ENCODE measurements around the gene SPINK8. TPM values are rescaled to one million over a fixed set of nuclear protein-coding genes. Genes with fewer than 3 reads are reported as not detected.

Gene SPINK8
- total RNA-seq, 1 donor from 2014 or later = not detected

DNA sequence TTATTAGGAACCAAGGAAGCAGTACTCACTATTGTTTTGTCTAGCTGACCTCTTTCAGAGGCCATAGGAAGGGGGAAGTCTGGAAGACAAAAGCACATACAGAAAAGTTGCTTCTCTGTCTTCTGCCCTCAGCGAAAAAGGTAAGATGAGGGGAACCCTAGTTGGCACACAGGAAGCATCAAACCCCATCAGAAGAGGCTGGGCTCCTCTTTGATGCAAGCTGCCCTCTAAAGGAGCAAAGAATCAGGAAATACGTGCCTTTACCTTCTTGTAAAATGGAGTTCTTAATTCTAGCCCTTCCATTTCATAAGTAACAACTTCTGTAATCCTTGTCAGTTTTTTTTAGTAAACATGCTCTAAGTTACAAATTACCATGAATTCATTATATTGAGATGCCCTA, 12.5 kb downstream of the SPINK8 start:
- TF ChIP-seq, protein P1, sequence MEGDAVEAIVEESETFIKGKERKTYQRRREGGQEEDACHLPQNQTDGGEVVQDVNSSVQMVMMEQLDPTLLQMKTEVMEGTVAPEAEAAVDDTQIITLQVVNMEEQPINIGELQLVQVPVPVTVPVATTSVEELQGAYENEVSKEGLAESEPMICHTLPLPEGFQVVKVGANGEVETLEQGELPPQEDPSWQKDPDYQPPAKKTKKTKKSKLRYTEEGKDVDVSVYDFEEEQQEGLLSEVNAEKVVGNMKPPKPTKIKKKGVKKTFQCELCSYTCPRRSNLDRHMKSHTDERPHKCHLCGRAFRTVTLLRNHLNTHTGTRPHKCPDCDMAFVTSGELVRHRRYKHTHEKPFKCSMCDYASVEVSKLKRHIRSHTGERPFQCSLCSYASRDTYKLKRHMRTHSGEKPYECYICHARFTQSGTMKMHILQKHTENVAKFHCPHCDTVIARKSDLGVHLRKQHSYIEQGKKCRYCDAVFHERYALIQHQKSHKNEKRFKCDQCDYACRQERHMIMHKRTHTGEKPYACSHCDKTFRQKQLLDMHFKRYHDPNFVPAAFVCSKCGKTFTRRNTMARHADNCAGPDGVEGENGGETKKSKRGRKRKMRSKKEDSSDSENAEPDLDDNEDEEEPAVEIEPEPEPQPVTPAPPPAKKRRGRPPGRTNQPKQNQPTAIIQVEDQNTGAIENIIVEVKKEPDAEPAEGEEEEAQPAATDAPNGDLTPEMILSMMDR (IDR thresholded peaks at IDR 0.05; ENCODE audit: unreplicated experiment) = no peak
- Mint-ChIP-seq H3K27ac (ENCODE audit: unreplicated experiment) (no peak overlapping the region), H3K27me3 (ENCODE audit: unreplicated experiment) (peaks cover 1% of the 10 kb centered on the region), H3K36me3 (ENCODE audit: low read depth, unreplicated experiment) (no peaks in the 10 kb centered on the region), H3K9me3 (ENCODE audit: unreplicated experiment) (peaks cover 1% of the 10 kb centered on the region), H3K4me3 (ENCODE audit: unreplicated experiment) (no peak overlapping the region), H3K4me1 (ENCODE audit: unreplicated experiment) (peaks cover 9% of the 10 kb centered on the region)
- no peak for DNase-seq (ENCODE audit: low spot score)

DNA sequence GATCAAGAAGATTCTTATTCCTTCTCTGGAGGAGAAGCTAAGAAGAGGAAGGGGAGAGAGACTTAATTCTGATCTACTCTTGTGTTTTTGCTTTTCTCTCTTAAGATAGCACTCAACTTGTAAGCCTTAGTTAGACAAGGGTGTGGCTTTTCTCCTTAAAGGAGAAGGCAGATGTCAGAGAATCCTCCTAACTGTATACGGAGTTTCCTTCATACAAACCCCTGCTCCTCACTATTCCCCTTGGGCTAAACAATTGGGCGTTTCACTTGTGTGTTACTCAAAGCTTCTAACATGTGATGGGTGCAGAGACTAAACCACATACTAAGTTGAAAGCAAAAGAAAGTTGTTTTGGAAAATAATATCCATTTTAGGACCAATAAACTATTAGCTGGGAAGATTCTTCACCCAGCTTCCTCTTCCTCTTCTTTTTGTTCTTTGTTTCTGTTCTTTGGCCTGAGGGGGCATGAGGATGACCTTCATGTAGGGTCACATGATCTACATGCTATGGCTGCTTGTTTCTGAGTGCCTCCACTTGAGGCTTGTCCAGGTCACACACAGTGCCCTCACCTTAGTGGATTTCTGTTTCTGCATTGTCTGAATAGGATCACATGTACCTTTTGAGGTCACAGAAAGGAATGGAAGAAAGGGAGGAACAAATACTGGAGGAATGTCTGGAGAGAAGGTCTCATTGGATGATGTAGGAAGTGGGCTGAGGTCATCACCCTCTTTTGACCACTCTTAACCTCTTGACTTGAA, 14.6 kb downstream of the SPINK8 start:
- peaks cover 9% of the 10 kb centered on the region for H3K4me1 Mint-ChIP-seq (ENCODE audit: unreplicated experiment)
- H3K9me3 Mint-ChIP-seq (ENCODE audit: unreplicated experiment) = peaks cover 6% of the 10 kb centered on the region
- H3K4me3 Mint-ChIP-seq (ENCODE audit: unreplicated experiment) = no peak overlapping the region
- no peak overlapping the region for H3K27ac Mint-ChIP-seq (ENCODE audit: unreplicated experiment)
- TF ChIP-seq, protein P1 (IDR thresholded peaks at IDR 0.05; ENCODE audit: unreplicated experiment) = no peak
- H3K27me3 Mint-ChIP-seq (ENCODE audit: unreplicated experiment) = peaks cover 1% of the 10 kb centered on the region
- no peaks in the 10 kb centered on the region for H3K36me3 Mint-ChIP-seq (ENCODE audit: low read depth, unreplicated experiment)
- DNase-seq (ENCODE audit: low spot score) = no peak

DNA sequence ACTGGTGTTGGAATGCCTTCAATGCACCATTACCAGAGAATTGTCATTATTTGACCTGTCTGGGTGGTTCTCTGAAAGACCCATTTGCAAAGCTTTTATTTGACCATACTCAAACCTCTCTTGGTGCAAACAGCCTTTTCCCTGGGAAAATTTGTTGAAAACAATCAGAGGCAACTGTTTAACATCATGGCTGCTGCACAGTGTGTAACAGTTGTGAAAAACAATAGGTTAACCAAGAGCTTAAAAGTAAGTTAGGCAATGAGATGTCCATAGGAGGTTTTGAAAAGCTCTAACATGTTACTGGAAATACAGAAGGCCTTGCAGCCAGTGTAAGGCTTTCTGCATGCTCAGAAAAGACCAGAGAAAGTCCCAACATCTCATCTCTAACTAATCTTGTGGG, 18.9 kb downstream of the SPINK8 start:
- Mint-ChIP-seq H3K4me1 (ENCODE audit: unreplicated experiment) (peaks cover 3% of the 10 kb centered on the region), H3K27ac (ENCODE audit: unreplicated experiment) (no peak overlapping the region), H3K9me3 (ENCODE audit: unreplicated experiment) (peaks cover 6% of the 10 kb centered on the region)

DNA sequence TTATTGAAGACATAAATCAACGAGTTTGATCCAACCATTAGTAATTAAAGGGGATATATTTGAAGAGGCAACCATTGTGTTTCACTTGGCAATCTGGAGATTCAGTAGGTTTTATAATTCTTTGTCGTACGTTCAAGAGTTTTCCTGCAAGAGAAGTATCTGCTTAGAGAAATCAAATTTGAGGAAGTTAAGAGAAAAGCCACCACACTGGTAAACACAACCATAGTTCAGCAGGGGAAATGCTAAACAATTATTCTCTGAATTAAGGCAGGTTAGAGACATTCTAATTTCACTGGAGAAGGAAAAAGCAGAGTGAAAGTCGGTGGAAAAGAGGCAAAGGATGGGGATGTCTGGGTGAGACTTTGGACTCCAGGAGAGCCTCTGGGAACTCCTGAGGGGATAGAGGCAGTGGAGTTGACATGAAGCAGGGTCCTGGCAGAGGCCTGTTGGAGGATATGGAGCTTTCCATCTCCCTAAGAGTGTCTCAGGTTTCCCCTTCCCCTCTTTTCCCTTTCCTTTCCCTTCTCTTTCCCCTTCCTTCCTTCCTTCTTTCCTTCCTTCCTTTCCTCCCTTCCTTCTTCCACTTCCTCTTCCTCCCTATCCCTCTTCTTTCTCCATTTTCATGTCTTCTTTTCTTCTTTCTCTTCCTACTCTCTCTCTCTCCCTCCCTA, 26.5 kb downstream of the SPINK8 start:
- Mint-ChIP-seq H3K27ac (ENCODE audit: unreplicated experiment) (no peak overlapping the region), H3K9me3 (ENCODE audit: unreplicated experiment) (no peaks in the 10 kb centered on the region), H3K27me3 (ENCODE audit: unreplicated experiment) (peaks cover 5% of the 10 kb centered on the region), H3K36me3 (ENCODE audit: low read depth, unreplicated experiment) (peaks cover 6% of the 10 kb centered on the region), H3K4me3 (ENCODE audit: unreplicated experiment) (no peak overlapping the region), H3K4me1 (ENCODE audit: unreplicated experiment) (peaks cover 6% of the 10 kb centered on the region)
- TF ChIP-seq, protein P1 (IDR thresholded peaks at IDR 0.05; ENCODE audit: unreplicated experiment) = no peak
- no peak for DNase-seq (ENCODE audit: low spot score)

More for the DNA sequence above, 18.9 kb downstream of the SPINK8 start:
- Mint-ChIP-seq H3K4me3 (ENCODE audit: unreplicated experiment) (no peak overlapping the region), H3K36me3 (ENCODE audit: low read depth, unreplicated experiment) (no peaks in the 10 kb centered on the region), H3K27me3 (ENCODE audit: unreplicated experiment) (no peaks in the 10 kb centered on the region)
- no peak for DNase-seq (ENCODE audit: low spot score)
- TF ChIP-seq, protein P1 (IDR thresholded peaks at IDR 0.05; ENCODE audit: unreplicated experiment) = no peak

DNA sequence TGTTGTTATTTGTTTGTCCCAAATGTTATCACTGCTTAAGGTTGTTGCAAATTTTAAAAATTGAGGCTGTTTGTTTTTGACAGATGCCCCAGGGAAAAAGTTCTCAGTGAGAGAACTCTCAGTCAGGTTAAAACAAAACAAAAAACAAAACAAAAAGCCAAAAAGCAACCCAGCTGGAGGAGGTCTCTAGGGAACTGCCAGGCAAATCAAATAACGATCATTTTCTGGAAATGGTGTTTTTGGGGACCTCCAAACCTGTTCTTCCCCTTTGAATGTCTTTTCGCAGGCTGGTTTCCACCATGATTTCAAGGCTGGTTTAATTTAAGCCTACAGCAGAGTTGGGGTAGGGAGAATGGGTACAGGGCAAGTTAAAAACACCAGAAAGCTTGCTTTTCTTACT, 27.2 kb downstream of the SPINK8 start:
- Mint-ChIP-seq H3K27me3 (ENCODE audit: unreplicated experiment) (peaks cover 5% of the 10 kb centered on the region), H3K9me3 (ENCODE audit: unreplicated experiment) (no peaks in the 10 kb centered on the region), H3K4me3 (ENCODE audit: unreplicated experiment) (no peak overlapping the region), H3K36me3 (ENCODE audit: low read depth, unreplicated experiment) (peaks cover 9% of the 10 kb centered on the region), H3K27ac (ENCODE audit: unreplicated experiment) (no peak overlapping the region), H3K4me1 (ENCODE audit: unreplicated experiment) (peaks cover 10% of the 10 kb centered on the region)
- no peak for DNase-seq (ENCODE audit: low spot score)
- TF ChIP-seq, protein P1 (IDR thresholded peaks at IDR 0.05; ENCODE audit: unreplicated experiment) = no peak

Measured in endothelial cell (in vitro differentiated cells).